ENCODE results near the gene LEPROT. TPM values are rescaled to one million over a fixed set of nuclear protein-coding genes. Genes with fewer than 3 reads are reported as not detected.

Gene LEPROT
- total RNA-seq, 4 donors from 2014 or later = 34.6 to 52.4 (median 44.2) TPM

- DNase-seq (ENCODE audit: low spot score in 2 of 2) = no peak
- no peak overlapping the region for H3K27ac ChIP-seq
- H3K4me3 ChIP-seq = no peak overlapping the region
- peaks cover 3% of the 10 kb centered on the region for H3K4me1 ChIP-seq
- no peaks in the 10 kb centered on the region for H3K9me3 ChIP-seq
- H3K27me3 ChIP-seq = no peaks in the 10 kb centered on the region
- no peaks in the 10 kb centered on the region for H3K36me3 ChIP-seq
- WGBS = 87% methylated on average over 12 of the region's 12 CpGs
- TF ChIP-seq EP300 (IDR thresholded peaks at IDR 0.05) (no peak), POLR2A (IDR thresholded peaks at IDR 0.05) (no peak), POLR2AphosphoS5 (IDR thresholded peaks at IDR 0.05) (no peak), CTCF (IDR thresholded peaks at IDR 0.05) (no peak)
These were observed 19.9 kb downstream of the LEPROT start for GRCh38 chr1:65440322-65440900.

- WGBS = 71% methylated on average over 1 of the region's 1 CpG
- H3K9me3 ChIP-seq = no peaks in the 10 kb centered on the region
These were observed 20.4 kb downstream of the LEPROT start for GRCh38 chr1:65440915-65441314.

GRCh38 chr1:65441464-65441863, 21.0 kb downstream of the LEPROT start:
- Histone ChIP-seq H3K27ac (no peak overlapping the region), H3K4me1 (no peaks in the 10 kb centered on the region), H3K27me3 (no peaks in the 10 kb centered on the region), H3K9me3 (no peaks in the 10 kb centered on the region), H3K4me3 (no peak overlapping the region), H3K36me3 (no peaks in the 10 kb centered on the region)
- 87% methylated on average over 3 of the region's 3 CpGs for WGBS
- no peak for DNase-seq (ENCODE audit: low spot score in 2 of 2)
- no peak for TF ChIP-seq CTCF (IDR thresholded peaks at IDR 0.05)
- no peak for TF ChIP-seq POLR2AphosphoS5 (IDR thresholded peaks at IDR 0.05)
- no peak for TF ChIP-seq POLR2A (IDR thresholded peaks at IDR 0.05)
- no peak for TF ChIP-seq EP300 (IDR thresholded peaks at IDR 0.05)

More at GRCh38 chr1:65440915-65441314, 20.4 kb downstream of the LEPROT start:
- no peak overlapping the region for H3K4me3 ChIP-seq
- TF ChIP-seq POLR2AphosphoS5 (IDR thresholded peaks at IDR 0.05) (no peak), POLR2A (IDR thresholded peaks at IDR 0.05) (no peak), CTCF (IDR thresholded peaks at IDR 0.05) (no peak), EP300 (IDR thresholded peaks at IDR 0.05) (no peak)
- DNase-seq (ENCODE audit: low spot score in 2 of 2) = no peak
- no peak overlapping the region for H3K27ac ChIP-seq
- H3K4me1 ChIP-seq = no peaks in the 10 kb centered on the region
- H3K36me3 ChIP-seq = no peaks in the 10 kb centered on the region
- H3K27me3 ChIP-seq = no peaks in the 10 kb centered on the region

- TF ChIP-seq EP300 (IDR thresholded peaks at IDR 0.05) (no peak), POLR2AphosphoS5 (IDR thresholded peaks at IDR 0.05) (no peak), POLR2A (IDR thresholded peaks at IDR 0.05) (no peak), CTCF (IDR thresholded peaks at IDR 0.05) (no peak)
- H3K4me3 ChIP-seq = no peak overlapping the region
- no peak for DNase-seq (ENCODE audit: low spot score in 2 of 2)
- no peaks in the 10 kb centered on the region for H3K27me3 ChIP-seq
- no peaks in the 10 kb centered on the region for H3K9me3 ChIP-seq
- WGBS = 86% methylated on average over 1 of the region's 1 CpG
- no peaks in the 10 kb centered on the region for H3K4me1 ChIP-seq
- H3K27ac ChIP-seq = no peak overlapping the region
- H3K36me3 ChIP-seq = no peaks in the 10 kb centered on the region
These were observed 22.0 kb downstream of the LEPROT start for GRCh38 chr1:65442442-65442841.

GRCh38 chr1:65443647-65444046, 23.2 kb downstream of the LEPROT start:
- no peak overlapping the region for H3K27ac ChIP-seq
- no peaks in the 10 kb centered on the region for H3K4me1 ChIP-seq
- DNase-seq (ENCODE audit: low spot score in 2 of 2) = no peak
- H3K36me3 ChIP-seq = no peaks in the 10 kb centered on the region
- H3K4me3 ChIP-seq = no peak overlapping the region
- TF ChIP-seq EP300 (IDR thresholded peaks at IDR 0.05) (no peak), POLR2A (IDR thresholded peaks at IDR 0.05) (no peak), POLR2AphosphoS5 (IDR thresholded peaks at IDR 0.05) (no peak), CTCF (IDR thresholded peaks at IDR 0.05) (no peak)
- 84% methylated on average over 2 of the region's 2 CpGs for WGBS
- H3K27me3 ChIP-seq = no peaks in the 10 kb centered on the region
- H3K9me3 ChIP-seq = no peaks in the 10 kb centered on the region
